ENCODE data around the gene FMO1. TPM values are rescaled to one million over a fixed set of nuclear protein-coding genes. Genes with fewer than 3 reads are reported as not detected.

The FMO1 gene, protein sequence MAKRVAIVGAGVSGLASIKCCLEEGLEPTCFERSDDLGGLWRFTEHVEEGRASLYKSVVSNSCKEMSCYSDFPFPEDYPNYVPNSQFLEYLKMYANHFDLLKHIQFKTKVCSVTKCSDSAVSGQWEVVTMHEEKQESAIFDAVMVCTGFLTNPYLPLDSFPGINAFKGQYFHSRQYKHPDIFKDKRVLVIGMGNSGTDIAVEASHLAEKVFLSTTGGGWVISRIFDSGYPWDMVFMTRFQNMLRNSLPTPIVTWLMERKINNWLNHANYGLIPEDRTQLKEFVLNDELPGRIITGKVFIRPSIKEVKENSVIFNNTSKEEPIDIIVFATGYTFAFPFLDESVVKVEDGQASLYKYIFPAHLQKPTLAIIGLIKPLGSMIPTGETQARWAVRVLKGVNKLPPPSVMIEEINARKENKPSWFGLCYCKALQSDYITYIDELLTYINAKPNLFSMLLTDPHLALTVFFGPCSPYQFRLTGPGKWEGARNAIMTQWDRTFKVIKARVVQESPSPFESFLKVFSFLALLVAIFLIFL
- total RNA-seq, result not detected in 2 replicates

DNA sequence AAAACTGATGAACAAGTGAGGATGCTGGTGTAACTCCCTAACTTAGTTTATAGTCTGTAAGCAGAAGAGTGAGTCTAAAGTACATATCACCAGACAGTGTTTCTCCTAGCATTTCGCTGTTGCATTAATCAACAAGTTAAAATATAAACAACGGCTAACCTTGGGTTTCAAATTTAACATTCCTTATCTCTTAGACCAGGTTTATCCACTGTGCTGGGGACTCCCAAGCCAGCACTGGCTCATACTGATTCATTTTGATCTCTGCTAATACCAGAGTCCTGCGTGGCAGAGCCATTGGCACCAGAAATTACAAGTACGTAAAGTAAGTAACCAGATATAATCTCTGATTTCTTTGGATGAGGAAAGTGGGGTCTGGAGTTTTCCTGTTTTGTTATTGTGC is at the start of gene FMO1:
Gene FMO1 (plus strand): TSS at position 193 of the 400 bp plus-strand sequence. CDS start 9,594 bp downstream, outside the sequence.
- TF ChIP-seq, protein P1, sequence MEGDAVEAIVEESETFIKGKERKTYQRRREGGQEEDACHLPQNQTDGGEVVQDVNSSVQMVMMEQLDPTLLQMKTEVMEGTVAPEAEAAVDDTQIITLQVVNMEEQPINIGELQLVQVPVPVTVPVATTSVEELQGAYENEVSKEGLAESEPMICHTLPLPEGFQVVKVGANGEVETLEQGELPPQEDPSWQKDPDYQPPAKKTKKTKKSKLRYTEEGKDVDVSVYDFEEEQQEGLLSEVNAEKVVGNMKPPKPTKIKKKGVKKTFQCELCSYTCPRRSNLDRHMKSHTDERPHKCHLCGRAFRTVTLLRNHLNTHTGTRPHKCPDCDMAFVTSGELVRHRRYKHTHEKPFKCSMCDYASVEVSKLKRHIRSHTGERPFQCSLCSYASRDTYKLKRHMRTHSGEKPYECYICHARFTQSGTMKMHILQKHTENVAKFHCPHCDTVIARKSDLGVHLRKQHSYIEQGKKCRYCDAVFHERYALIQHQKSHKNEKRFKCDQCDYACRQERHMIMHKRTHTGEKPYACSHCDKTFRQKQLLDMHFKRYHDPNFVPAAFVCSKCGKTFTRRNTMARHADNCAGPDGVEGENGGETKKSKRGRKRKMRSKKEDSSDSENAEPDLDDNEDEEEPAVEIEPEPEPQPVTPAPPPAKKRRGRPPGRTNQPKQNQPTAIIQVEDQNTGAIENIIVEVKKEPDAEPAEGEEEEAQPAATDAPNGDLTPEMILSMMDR (conservative IDR thresholded peaks at IDR 0.05; ENCODE audit: low read depth, low read length), result no peak
- no peak within 1 kb of the TSS for H3K4me3 ChIP-seq (ENCODE audit: low read depth, low read length)
- DNase-seq (ENCODE audit: low read depth), result no peak

GRCh38 chr1:171204296-171204695 is 44.0 kb upstream of the FMO1 start:
- DNase-seq (ENCODE audit: low read depth), result no peak
- no peak overlapping the region for H3K4me3 ChIP-seq (ENCODE audit: low read depth, low read length)
- TF ChIP-seq, protein P1 (conservative IDR thresholded peaks at IDR 0.05; ENCODE audit: low read depth, low read length), result no peak

DNA sequence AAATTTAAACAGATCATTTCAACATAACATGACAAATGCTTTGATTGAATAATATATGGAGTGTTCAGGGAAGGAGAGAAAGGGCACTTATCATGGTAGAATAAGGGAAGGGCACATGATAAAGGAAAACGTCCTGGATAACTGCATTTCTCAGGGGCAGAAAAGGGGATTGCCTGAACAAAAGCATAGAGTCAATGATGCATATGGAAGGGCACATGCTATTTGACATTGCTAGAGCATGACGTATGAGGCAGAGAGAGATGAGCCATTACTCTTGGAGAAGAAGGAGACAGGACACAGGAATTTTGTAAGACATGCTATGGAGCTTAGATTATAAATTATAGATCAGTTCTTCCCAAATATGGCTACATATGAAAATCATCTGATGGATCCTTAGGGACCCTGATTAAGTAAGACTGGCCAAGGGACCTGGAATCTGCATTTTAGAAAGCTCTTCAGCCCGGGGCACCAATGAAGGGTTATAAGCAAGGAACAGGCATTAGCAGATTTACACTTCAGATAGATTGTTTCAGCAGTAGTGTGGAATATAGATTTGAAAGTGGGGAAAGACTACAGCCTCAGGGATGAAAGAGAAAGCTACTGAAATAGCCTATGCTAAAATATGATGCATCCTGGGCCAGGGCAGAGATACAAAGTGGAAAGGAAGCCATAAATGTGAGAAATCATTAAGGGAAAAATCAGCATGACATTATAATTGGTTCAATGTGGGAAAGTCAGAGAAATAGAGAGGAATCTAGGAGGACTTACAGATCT is 41.9 kb upstream of the FMO1 start:
- H3K4me3 ChIP-seq (ENCODE audit: low read depth, low read length), result no peak overlapping the region
- DNase-seq (ENCODE audit: low read depth), result no peak
- TF ChIP-seq, protein P1 (conservative IDR thresholded peaks at IDR 0.05; ENCODE audit: low read depth, low read length), result no peak

DNA sequence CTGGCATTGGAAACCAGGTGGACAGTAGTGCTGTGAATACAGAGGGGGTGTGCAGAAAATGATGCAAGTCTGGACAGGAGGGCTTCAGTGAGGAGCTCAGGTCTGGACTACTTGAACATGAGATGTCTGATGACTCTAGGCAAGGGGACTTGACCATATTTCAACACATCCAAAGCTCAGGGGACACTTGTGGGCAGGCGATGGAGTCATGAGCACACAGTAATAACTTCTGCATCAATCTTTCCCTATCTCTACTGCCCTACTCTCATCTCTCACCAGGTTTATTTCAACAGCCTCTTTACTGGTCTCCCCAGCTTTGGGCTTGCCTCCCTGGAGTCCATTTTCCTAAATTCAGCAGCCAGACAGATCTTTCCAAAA is 41.3 kb upstream of the FMO1 start:
- no peak for DNase-seq (ENCODE audit: low read depth)
- no peak overlapping the region for H3K4me3 ChIP-seq (ENCODE audit: low read depth, low read length)
- TF ChIP-seq, protein P1 (conservative IDR thresholded peaks at IDR 0.05; ENCODE audit: low read depth, low read length), result no peak

DNA sequence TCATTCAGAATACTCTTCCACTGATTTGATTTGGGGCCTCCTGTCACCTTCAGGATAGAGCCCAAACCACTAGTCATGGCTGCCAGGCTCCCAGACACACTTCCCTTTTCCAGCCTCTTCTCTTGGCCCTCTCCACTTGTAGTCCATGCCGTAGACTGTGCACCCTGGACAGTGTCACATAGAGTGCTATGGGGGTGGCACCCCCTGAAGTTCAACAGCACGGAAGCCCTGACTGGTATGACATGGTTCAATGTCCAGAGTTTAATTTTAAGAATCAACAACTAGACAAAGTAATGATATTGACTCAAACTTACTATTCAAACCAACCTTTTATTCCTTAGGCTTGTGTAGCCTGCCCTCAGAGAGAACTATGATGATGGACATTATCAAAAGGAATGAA is 40.9 kb upstream of the FMO1 start:
- TF ChIP-seq, protein P1 (conservative IDR thresholded peaks at IDR 0.05; ENCODE audit: low read depth, low read length), result no peak
- H3K4me3 ChIP-seq (ENCODE audit: low read depth, low read length), result no peak overlapping the region
- DNase-seq (ENCODE audit: low read depth), result no peak

DNA sequence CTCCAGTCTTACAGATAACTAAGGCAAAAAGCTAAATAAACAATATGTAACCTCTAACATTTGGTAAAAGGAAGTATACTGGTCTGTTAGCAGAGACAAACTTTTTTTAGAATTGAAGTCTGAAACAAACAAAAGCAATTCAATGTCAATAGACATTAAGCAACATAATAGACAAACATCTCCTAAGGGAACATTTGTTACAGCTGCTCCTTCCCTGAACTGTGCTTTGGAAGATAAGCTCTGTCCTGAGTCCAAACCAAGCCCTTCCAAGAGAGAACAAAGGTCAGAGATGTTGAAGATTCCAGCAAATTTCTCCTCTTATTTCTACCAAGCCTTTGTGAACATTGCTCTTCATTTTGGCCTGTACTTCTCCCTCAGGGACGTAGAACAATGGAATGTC is 37.9 kb upstream of the FMO1 start:
- DNase-seq (ENCODE audit: low read depth), result no peak
- TF ChIP-seq, protein P1 (conservative IDR thresholded peaks at IDR 0.05; ENCODE audit: low read depth, low read length), result no peak
- H3K4me3 ChIP-seq (ENCODE audit: low read depth, low read length), result no peak overlapping the region
